Prostate gland (tissue), 2 donors: Measurements from ENCODE around the gene ANKRD18A. TPM values are rescaled to one million over a fixed set of nuclear protein-coding genes. Genes with fewer than 3 reads are reported as not detected.

Source experiments
- DNase-seq: peaks from one replicate; pipeline ENCODE4 v3.0.0-alpha.2; 2019; ENCODE audit warnings: low spot score
- H3K27ac ChIP-seq, 2 donors: fragments of 200-600 bp; sonication (generic); 2 replicates each; pipeline ENCODE4 v1.5.1; 2017 to 2019
- H3K27me3 ChIP-seq: fragments of 200-600 bp; sonication (generic); replicated peaks from 2 replicates; pipeline ENCODE4 v1.5.1; 2019; ENCODE audit not compliant: insufficient read depth
- H3K36me3 ChIP-seq, 2 donors: fragments of 200-600 bp; sonication (generic); 1 replicate in 1 of 2; 2 replicates in 1 of 2; pipeline versions ENCODE4 v1.5.1 to v1.8.1; 2017 to 2019
- H3K4me1 ChIP-seq: fragments of 200-600 bp; sonication (generic); replicated peaks from 2 replicates; pipeline ENCODE4 v1.5.1; 2019
- H3K4me3 ChIP-seq, 2 donors: fragments of 200-600 bp; sonication (generic); 2 replicates each; pipeline ENCODE4 v1.5.1; 2017 to 2019
- H3K9me3 ChIP-seq: fragments of 200-600 bp; sonication (generic); 2 replicates; pipeline ENCODE4 v1.5.1; 2017
- CTCF ChIP-seq, 4 experiments: fragments of 200-600 bp in 2 of 4; fragments of 450-650 bp in 2 of 4; sonication (generic) in 2 of 4; IDR thresholded peaks; 1 replicate in 3 of 4; 2 replicates in 1 of 4; pipeline ENCODE4 v1.5.1; 2016 to 2019; ENCODE audit warnings: antibody characterized with exemption in 4 of 4, mild to moderate bottlenecking in 2 of 4, moderate library complexity in 2 of 4
- POLR2A ChIP-seq: fragments of 450-650 bp; IDR thresholded peaks from one replicate; pipeline ENCODE4 v1.6.1; 2016; ENCODE audit warnings: antibody characterized with exemption, mild to moderate bottlenecking
- POLR2AphosphoS5 ChIP-seq: sonication (generic); formaldehyde crosslinking; IDR thresholded peaks from one replicate; pipeline ENCODE4 v1.6.1; 2017; ENCODE audit warnings: antibody characterized with exemption
- WGBS: methylation state at CpG from one replicate; pipeline ENCODE4 v1.1.5; 2018; 5-methylcytosine and 5-hydroxymethylcytosine counted together
- intact Hi-C: fragments of 100-400 bp; cut with DNase I; formaldehyde crosslinking; loops from one replicate; pipeline ENCODE4 v1.14.2; 2022
- total RNA-seq, 2 donors: library from RNA; depleted of rRNA; stranded (reverse); fragments of >200 nt; gene quantifications; one replicate each; pipeline ENCODE4 v1.1.0, GENCODE V29; 2016

The ANKRD18A gene
- total RNA-seq, 2 donors from 2014 or later = 13.9 to 33.7 TPM

- Histone ChIP-seq H3K9me3 (no peaks in the 10 kb centered on the region), H3K4me3 (no peak overlapping the region), H3K36me3 (no peaks in the 10 kb centered on the region), H3K27ac (no peak overlapping the region), H3K27me3 (no peaks in the 10 kb centered on the region), H3K4me1 (no peaks in the 10 kb centered on the region)
- intact Hi-C loops = no loop called here
- TF ChIP-seq CTCF (IDR thresholded peaks at IDR 0.05) (no peak), POLR2AphosphoS5 (no peak), POLR2A (no peak)
- DNase-seq = no peak
- WGBS = 61% methylated on average over 7 of the region's 7 CpGs
Observed at GRCh38 chr9:38652486-38652885, 32.1 kb upstream of the ANKRD18A start.

- no peak overlapping the region for H3K27ac ChIP-seq
- no peaks in the 10 kb centered on the region for H3K9me3 ChIP-seq
- intact Hi-C loops = no loop called here
- H3K27me3 ChIP-seq = no peaks in the 10 kb centered on the region
- TF ChIP-seq POLR2A (no peak), CTCF (IDR thresholded peaks at IDR 0.05) (no peak), POLR2AphosphoS5 (no peak)
- H3K36me3 ChIP-seq = no peaks in the 10 kb centered on the region
- no peak for DNase-seq
- H3K4me1 ChIP-seq = no peaks in the 10 kb centered on the region
- H3K4me3 ChIP-seq = no peak overlapping the region
- 79% methylated on average over 2 of the region's 2 CpGs for WGBS
Observed at GRCh38 chr9:38652044-38652443, 31.6 kb upstream of the ANKRD18A start.

GRCh38 chr9:38651400-38652042, 31.1 kb upstream of the ANKRD18A start:
- Histone ChIP-seq H3K9me3 (no peaks in the 10 kb centered on the region), H3K27me3 (no peaks in the 10 kb centered on the region), H3K4me1 (no peaks in the 10 kb centered on the region), H3K4me3 (no peak overlapping the region), H3K27ac (no peak overlapping the region), H3K36me3 (no peaks in the 10 kb centered on the region)
- intact Hi-C loops = no loop called here
- 73% methylated on average over 8 of the region's 8 CpGs for WGBS
- no peak for TF ChIP-seq POLR2AphosphoS5
- no peak for TF ChIP-seq POLR2A
- no peak for TF ChIP-seq CTCF (IDR thresholded peaks at IDR 0.05)
- DNase-seq = no peak

- H3K27ac ChIP-seq = no peak overlapping the region
- H3K4me1 ChIP-seq = no peaks in the 10 kb centered on the region
- TF ChIP-seq POLR2AphosphoS5 (no peak), POLR2A (no peak), CTCF (IDR thresholded peaks at IDR 0.05) (no peak)
- no peaks in the 10 kb centered on the region for H3K36me3 ChIP-seq
- H3K9me3 ChIP-seq = no peaks in the 10 kb centered on the region
- no peak for DNase-seq
- intact Hi-C loops = no loop called here
- no peak overlapping the region for H3K4me3 ChIP-seq
- no peaks in the 10 kb centered on the region for H3K27me3 ChIP-seq
- 93% methylated on average over 8 of the region's 8 CpGs for WGBS
Observed at GRCh38 chr9:38650564-38650963, 30.2 kb upstream of the ANKRD18A start.

- Histone ChIP-seq H3K27ac (no peak overlapping the region), H3K27me3 (no peaks in the 10 kb centered on the region), H3K4me3 (no peak overlapping the region), H3K4me1 (no peaks in the 10 kb centered on the region), H3K9me3 (no peaks in the 10 kb centered on the region), H3K36me3 (no peaks in the 10 kb centered on the region)
- TF ChIP-seq POLR2A (no peak), POLR2AphosphoS5 (no peak), CTCF (IDR thresholded peaks at IDR 0.05) (no peak)
- 83% methylated on average over 8 of the region's 8 CpGs for WGBS
- DNase-seq = no peak
- intact Hi-C loops = no loop called here
Observed at GRCh38 chr9:38649731-38650363, 29.5 kb upstream of the ANKRD18A start.
